Adrenal gland (tissue), 5 donors: Measurements from ENCODE around the gene POLR3E.

Source experiments
- POLR2A ChIP-seq, 2 donors: fragments of 450-650 bp; IDR thresholded peaks; one replicate each; pipeline ENCODE4 v1.6.1; 2017; ENCODE audit warnings: antibody characterized with exemption in 2 of 2, mild to moderate bottlenecking in 2 of 2, moderate library complexity in 1 of 2
- TF ChIP-seq, protein P1 (sequence below), 6 experiments: fragments of 450-650 bp in 4 of 6; fragments of 200-600 bp in 2 of 6; sonication (generic) in 1 of 6; IDR thresholded peaks; 1 replicate in 5 of 6; 2 replicates in 1 of 6; pipeline versions ENCODE4 v1.5.1 to v1.8.0; 2016 to 2021; ENCODE audit warnings: antibody characterized with exemption in 6 of 6, mild to moderate bottlenecking in 2 of 6, moderate library complexity in 1 of 6
- donor health status: DM: no; HTN: no; CAD: no.

DNA sequence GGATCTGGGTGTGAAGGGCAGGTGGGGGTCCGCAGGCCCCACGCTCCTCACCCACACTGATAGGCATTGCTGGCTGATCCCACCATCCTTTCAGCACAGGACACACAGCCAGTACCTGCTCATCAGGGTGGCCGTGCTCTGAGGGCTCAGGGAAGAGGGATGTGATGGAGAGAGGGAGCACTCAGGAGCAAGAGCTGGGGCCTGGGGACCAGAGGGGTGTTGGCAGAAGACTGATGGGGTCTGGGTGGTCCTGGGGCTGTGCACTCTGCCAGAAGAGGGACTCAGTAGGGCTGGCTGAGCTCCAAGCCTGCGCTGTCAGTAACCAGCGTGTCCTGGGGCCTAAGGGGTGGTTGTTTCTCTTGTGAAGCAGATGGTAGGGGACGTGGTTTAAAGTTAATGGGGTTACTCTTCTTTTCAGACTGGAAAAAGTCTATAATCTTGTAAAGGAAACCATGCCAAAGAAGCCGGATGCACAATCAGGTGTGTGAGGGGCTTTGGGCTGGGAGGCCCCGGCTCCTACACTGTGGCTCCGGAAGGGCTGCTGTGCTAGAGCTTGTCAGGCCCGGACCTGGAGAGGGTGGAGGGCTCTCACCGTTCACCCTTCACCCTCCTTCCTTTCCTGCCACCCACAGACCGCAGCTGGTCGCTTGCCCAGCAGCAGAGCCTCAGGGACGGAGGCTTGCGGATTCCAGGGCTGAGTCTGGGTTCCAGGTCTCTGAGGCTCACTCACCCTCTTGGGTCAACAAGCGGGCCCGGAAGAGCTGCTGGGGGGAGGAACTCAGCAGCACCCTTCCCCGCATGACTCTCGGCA lies 27.8 kb downstream of the POLR3E start:
- no peak for TF ChIP-seq POLR2A (IDR thresholded peaks at IDR 0.05)
- TF ChIP-seq, protein P1, sequence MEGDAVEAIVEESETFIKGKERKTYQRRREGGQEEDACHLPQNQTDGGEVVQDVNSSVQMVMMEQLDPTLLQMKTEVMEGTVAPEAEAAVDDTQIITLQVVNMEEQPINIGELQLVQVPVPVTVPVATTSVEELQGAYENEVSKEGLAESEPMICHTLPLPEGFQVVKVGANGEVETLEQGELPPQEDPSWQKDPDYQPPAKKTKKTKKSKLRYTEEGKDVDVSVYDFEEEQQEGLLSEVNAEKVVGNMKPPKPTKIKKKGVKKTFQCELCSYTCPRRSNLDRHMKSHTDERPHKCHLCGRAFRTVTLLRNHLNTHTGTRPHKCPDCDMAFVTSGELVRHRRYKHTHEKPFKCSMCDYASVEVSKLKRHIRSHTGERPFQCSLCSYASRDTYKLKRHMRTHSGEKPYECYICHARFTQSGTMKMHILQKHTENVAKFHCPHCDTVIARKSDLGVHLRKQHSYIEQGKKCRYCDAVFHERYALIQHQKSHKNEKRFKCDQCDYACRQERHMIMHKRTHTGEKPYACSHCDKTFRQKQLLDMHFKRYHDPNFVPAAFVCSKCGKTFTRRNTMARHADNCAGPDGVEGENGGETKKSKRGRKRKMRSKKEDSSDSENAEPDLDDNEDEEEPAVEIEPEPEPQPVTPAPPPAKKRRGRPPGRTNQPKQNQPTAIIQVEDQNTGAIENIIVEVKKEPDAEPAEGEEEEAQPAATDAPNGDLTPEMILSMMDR (IDR thresholded peaks at IDR 0.05) = no peak
